Stimulated activated CD4-positive, alpha-beta T cell treated with anti-CD3 and anti-CD28 coated beads, Interleukin-4, amount 100 ng/mL, for 1 hour (primary cell): ENCODE data around the gene COMMD7.
"Not testable (repeated sequence)": the region's sequence is repeated elsewhere in the genome, so short reads cannot be mapped to it uniquely, and the experiment has no call there.

Experiments used
- DNase-seq: peaks from one replicate; pipeline ENCODE4 v3.0.0-alpha.2; 2020

Gene COMMD7

DNA sequence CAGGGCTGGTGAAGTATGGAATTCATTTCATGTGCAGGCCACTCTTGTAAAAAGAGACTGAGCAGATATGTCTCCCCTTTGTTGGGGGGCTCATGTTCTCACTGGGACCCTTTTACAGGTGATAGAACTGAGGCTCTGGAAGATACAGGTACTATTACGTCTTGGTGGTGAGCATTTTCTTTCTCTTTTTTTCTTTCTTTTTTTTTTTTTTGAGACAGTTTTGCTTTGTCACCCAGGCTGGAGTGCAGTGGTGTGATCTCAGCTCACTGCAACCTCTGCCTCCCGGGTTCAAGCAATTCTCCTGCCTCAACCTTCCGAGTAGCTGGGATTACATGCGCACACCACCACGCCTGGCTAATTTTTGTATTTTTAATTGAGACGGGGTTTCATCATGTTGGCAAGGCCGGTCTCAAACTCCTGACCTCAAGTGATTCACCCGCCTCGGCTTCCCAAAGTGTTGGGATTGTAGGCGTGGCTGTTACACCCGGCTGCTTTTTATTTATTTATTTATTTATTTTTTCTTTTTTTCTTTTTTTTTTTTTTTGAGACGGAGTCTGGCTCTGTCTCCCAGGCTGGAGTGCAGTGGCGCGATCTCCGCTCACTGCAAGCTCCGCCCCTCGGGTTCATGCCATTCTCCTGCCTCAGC is 22.1 kb upstream of the COMMD7 start:
- not testable (repeated sequence) for DNase-seq

DNA sequence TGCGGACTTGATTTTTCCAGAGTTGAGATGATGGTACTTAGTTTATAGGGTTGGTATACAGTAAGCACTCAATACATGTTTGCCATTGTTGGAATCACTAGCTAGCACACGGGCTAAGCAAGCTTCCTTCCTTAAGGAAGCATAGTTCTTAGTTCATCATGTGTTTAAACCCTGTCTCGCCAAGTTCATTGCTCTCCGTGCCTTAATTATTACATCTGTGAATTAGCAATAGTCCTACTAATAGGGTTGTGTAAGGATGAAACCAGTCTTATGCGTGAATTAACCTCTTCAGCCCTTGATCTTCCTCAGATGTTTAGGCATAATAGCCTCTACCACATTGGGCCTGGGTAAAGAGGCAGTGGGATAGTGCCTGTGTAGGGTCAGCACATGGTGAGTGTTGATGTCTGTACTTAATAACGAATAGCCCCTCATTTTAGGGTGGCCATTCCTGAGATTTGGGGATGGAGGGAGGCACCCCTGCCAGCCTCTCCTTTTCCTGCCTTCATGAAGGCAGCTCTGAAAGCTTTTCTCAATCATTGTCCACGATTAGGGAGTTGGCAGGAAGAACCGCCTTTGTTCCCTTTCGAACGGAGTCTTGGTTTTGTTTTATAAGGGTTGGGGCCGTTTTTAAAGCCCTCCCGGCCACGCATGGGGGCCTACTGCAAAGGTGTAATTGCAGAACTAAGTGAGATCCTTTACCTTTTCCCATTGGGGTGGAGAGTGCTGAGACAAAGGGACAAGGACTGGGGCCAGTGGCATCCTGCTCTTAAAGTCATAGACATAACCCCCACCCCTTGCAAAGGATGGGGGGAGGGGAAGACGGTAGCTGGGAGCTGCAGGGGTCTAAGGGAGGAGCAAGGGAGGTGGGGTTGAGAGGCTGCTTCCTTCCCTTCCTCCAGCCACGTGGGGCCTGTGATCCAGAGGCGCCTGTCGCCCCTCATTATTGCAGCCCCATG is 21.0 kb upstream of the COMMD7 start:
- DNase-seq = no peak

DNA sequence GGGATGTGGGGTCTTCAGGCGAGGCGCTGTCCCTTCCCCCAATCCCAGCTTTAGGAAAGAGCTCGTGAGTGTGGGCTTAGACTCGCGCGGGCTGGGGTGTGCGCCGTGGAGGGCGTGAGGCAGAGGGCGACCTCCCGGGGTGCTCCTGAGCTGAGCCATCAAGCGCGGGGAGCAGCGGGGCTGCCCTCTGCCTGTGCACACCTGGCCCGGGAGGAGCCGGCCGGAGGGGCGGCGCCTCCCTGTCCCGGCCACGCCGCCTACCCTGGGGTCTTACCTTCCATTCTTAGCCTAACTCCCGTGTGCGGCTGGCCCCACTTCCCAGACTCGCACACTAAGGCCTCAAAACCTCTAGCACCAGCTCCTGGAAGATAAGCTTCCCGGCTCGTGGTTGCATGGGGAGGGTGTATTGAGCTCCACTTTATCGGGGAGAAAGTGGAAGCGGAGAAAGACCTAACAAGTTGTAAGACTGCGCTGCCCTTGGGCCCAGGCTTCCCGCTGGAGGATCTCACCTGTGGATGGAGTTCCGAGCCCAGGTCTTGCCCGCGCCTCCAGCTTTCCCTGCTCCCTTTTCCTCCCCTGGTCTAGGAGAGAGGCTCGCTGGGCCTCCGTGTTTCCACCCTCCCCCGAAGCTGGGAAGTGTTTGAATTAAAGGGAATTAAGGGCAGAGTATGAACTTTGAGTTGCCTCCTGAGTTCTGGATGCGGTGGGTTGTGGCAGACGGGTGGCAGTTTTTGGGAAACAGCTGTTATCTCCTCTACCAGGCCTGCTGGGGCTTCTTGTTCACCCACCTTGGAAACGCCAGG is 20.1 kb upstream of the COMMD7 start:
- DNase-seq = no peak

DNA sequence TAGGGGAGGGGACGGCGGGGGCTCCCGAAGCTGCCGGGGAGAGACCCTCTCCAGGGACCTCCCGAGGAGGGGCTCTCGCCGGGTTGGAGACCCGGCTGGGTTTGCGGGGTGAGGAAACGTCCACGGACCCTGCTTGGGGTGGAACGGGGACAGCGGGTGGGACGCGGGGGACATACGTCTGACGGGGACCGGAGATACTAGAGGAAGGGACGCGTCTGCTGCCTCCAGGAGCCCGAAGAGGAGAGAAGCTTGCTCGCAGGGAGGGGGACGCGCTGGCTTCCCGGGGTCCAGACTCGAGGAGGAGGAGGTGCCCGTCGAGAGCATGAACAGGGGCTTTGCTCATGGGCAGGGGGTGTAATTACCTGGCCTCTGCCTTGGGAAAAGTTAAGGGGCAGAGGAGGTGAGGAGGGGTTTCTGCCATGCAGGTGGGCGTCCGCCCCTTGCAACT is 19.5 kb upstream of the COMMD7 start:
- DNase-seq = no peak

DNA sequence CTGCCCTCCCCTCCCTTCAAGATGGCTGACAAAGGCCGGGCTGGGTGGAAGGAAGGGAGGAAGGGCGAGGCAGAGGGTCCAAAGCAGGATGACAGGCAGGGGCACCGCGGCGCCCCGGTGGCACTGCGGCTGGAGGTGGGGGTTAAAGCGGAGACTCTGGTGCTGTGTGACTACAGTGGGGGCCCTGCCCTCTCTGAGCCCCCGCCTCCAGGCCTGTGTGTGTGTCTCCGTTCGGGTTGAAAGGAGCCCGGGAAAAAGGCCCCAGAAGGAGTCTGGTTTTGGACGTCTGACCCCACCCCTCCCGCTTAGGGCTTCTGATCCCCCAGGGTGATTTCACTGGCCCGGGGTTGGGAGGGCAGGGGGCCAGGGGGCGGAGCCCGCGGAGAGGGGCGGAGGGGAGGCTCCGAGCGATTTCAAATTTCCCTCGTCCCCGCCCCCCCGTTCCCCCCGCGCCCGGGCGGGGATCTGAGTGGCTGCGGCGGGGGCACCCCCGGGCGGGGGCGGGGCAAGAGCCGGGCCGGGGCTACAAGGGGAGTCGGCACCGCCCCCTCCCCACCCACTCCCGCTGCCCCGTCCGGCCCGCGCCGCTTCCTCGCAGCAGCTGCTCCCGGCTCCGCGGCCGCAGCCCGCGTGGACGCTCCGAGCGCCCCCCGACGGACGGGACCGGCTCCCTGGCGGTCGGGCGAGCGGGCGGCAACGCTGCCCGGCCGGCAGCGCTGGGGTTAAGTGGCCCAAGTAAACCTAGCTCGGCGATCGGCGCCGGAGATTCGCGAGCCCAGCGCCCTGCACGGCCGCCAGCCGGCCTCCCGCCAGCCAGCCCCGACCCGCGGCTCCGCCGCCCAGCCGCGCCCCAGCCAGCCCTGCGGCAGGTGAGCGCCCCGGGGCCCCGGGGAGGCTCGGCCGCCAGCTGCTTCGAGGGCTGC is 18.8 kb upstream of the COMMD7 start, which contains the start of gene DNMT3B:
TSS of gene DNMT3B (plus strand) at position 555 of the 923 bp plus-strand sequence. CDS start 17,939 bp downstream, outside the sequence.
- peak; percentile 77 for DNase-seq

DNA sequence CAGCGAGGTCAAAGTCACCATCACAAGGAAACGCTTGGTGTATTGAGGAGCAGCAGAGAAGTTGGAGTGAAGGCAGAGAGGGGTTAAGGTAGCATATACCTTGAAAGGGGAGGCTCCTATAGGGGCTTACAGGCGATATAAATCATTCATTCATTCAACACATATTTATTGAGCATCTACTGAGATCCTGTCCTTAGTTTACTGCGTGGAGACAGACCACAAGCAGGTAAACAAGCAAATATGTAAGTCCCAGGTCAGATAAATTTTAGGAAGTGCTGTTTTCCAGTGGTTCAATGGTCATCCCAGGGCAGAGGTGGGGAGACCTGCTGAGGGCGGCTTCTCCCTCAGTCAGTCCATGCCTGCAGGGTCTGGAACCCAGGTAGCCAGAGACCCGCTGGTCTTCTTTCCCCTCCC is 18.2 kb upstream of the COMMD7 start:
- no peak for DNase-seq

DNA sequence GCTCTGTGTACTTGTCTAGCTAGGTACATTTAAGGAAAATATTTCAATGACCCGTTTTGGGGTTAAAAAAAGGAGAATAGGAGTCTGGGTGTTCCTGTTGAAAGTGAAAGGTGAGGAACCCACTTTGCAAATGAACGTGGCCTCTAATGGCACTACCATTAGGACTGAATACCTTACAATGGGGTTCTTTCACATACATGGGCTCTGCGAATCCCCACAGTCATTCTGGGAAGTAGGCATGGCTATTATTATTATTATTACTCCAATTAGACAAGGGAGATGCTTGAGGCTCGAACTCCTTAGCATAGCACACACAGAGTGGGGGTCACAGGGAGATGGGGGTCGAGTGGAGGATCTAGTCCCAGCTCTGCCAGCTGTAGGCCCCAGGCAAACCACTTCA is 12.9 kb upstream of the COMMD7 start:
- no peak for DNase-seq

DNA sequence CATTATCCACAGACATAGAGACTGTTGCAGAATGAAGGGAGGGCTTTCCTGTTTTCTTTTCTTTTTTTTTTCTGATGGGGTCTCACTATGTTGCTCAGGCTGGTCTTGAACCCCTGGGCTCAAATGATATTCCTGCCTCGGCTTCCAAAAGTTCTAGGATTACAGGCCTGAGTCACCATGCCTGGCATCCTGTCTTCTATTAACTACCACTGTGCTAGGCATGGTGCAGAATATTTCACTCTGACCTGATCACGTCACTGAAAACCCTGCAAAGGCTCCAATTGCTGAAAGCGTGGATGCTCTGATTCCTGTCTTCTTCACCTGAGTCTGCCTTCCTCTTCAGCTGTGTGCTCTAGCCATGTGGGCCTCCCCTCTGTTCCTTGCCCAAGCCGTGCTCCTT is 10.5 kb upstream of the COMMD7 start:
- DNase-seq = no peak

DNA sequence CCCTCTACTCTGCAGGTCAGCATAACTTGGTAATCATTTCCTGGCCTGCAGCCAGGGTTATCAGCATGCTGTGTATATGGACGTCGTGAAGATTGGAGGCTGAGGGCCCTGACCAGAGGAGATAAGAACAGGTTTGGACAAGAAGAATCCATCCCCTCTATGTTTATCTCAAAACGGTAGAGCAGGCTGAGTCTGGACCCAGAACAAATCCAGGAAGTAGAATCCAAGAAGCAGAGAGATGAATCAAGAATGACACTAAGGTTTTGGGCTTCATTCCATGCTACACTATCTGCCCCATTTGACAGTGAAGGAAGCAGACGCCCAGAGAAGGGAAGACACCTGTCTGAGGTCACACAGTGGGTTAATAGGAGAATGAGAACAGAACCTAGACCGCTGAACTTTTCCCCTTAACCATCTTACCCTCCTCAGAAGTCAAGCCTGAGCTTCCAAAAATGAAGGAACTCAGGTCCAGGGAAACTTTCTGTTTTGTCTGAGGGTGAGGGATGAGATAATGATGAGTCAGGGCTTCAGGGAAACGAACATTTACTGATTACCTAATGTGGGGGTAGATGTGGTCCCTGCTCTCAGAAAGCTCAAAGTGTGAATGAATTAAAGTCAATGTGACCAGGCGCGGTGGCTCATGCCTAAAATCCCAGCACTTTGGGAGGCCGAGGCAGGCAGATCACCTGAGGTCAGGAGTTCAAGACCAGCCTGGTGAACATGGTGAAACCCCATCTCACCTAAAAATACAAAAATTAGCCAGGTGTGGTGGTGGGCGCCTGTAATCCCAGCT is 9.4 kb upstream of the COMMD7 start:
- no peak for DNase-seq

DNA sequence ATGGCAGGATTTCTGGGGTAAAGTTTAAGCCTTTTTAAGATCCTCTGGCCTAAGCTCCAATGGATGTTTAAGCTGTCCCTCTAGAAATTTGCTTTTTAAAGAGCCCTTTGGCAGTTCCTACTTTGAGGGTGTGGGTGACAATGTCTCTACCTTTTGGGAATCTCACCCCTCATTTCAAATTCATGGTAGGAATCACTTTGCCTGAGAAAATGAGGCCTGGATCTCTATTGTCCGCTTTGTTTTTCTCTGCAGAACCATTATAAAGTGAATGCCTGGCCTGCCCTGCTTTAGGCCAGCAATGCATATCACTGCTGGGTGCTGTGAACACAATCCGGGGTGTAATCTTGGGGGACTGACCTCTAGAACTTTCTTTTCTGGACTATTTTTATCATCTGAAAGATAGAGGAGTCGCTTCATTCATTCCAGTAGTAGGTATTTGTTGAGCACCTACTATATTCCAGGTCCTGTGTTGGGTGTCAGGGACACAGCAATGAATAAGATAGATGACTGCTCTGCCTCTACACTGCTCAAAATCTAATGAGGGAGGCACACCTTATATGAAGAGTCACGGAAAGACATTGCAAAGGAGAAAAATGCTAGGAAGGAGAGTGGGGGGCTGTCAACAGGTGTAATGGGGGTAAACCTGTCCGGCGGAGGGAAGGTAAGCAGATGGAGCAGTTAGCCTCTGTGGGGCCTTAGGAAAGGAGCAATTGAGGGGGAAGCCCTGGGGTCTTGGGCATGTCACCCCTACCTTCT is 8.6 kb upstream of the COMMD7 start:
- DNase-seq = no peak

DNA sequence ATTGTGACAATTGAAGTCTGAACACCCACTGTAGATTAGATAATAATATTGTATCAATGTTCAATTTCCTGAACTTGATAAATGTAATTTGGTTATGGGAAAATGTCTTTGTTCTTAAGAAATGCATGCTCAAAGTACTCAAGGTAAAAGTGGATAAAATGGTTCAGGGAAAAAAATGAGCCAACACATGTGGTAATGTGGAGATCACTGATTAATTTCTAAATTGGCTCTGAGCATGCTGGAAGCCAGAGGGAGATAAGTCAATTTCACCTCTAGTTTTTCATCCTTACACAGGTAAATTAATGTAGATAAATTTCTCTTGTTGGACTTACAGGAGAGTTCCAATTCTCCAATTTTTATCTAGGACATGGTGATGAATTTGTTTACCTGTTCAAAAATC is 8.0 kb upstream of the COMMD7 start:
- no peak for DNase-seq

DNA sequence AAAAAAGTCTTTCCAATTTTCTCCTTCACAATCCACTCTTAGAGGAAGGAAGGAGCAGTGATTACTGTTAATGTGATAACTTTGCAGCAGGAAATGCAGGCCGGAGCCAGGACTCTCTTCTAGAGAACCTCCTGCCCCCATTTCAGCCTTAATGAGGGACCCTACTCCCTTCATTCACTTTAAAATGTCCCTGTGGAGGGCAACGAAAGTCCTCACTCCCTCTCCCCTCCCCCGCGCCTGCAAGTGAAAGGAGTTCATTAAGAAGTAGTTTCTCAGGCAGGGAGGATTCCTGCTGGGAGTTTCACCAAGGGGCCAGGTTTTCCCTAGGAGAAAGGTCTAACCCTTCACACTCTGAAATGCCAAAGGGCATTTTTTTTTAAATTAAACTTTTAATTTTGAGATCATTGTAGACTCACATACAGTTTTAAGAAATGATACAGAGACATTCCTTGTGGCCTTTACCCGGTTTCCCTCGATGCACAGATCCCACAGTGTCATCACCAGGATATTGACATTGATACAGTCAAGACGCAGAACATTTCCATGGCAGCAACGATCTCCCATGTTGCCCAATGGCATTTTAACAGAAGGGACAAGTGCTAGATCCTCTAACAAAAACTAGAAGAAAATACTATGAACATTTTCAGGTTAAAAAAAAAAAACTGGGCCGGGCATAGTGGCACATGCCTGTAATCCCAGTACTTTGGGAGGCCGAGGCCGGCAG is 6.8 kb upstream of the COMMD7 start:
- no peak for DNase-seq

DNA sequence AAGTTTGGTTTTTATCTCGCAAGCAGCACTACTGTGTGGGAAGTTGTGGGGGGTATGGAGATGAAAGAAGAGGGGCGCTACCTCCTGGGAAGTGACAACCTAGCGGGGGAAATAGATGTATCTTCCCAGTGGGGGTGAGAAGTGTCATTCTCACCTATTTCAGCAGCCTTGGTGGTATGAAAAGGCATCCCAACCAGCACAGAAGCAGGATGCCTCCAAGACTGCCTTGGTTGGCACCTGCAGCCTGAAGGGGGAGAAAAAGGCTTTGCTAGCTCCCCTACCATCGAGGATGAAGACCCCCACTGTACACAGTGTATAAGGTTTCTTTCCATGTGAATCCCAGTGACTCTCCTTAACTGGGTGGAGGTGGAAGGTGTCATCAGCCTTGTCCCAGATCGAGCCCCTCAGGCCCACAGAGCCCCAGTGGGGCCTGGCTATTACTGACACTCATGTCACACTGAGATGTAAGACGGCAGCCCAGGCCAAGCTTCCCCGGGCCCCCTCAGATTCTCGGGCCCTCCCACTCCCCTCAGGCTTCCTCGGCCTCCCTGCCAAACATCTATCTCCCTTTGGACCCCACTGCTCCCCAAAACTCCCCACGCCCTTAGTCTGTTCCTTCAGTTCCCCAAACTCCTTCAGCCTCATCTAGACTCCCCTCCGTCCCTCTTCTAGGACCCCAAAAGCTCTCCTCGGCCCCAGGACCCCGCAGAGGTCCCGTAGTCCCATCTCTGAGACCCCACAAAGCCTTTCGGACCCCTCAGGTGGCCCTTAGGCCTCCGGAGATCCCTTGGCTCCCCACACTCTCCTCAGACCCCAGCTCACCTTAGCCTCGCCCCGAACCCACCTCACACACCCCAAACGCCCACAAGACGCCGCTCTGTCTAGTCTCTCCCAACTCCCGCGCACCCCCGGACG is 688 bp downstream of the COMMD7 start:
- DNase-seq = no peak

DNA sequence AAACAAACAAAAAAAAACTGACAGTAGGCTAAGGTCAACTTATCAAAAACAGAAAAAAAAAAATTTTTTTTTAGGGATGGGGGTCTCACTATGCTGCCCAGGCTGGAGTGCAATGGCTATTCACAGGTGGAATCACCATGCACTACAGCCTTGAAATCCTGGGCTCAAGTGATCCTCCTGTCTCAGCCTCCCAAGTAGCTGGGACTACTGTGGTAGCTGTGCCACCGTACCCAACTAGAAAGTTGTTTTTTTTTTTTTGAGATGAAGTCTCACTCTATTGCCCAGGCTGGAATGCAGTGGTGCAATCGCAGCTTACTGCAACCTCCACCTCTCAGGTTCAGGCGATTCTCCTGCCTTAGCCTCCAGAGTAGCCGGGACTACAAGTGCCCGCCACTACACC is 2.1 kb downstream of the COMMD7 start:
- DNase-seq = no peak

DNA sequence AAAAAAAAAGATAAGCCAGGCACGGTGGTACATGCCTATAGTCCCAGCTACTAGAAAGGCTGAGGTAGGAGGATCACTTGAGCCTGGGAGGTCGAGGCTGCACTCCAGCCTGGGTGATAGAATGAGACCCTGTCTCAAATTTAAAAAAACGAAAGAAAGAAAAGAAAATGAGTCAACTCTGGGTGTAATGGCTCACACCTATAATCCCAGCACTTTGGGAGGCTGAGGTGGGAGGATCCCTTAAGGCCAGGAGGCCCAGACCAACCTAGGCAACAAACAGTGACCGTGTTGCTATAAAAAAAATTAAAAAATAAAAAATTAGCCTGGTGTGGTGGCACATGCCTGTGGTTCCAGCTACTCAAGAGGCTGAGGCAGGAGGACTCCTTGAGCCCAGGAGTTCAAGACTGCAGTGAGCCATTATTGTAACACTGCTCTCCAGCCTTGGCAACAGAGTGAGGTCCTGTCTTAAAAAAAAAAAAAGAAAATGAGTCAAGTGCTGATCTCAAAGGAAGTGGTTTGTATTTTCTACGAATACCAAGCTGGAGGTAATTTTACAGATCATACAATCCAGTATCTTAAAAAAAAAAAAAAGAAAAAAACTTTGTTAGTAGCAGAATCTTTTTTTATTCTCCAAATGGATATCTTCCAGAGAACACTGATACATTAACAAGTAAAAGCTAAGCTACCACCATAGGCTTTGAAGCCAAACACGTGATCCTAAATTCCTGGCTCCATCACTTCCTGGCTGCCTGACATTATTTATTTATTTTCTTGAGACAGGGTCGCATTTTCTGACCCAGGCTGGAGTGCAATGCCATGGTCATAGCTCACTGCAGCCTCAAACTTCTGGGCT is 5.7 kb downstream of the COMMD7 start:
- peak; percentile 10 for DNase-seq

DNA sequence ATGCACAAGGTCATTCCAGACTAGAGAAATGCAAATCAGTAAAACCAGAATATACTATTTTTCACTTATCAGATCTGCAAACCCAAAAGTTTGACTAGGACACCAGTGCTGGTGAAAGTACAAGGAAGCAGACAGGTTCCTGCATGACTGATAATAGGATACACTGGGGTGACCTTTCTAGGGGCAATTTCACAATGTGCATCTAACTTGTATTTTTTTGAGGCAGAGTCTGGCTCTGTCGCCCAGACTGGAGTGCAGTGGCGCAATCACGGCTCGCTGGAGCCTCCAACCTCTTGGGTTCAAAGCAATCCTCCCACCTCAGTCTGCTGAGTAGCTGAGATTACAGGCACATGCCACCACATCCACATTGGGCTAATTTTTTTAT is 11.4 kb downstream of the COMMD7 start:
- no peak for DNase-seq

DNA sequence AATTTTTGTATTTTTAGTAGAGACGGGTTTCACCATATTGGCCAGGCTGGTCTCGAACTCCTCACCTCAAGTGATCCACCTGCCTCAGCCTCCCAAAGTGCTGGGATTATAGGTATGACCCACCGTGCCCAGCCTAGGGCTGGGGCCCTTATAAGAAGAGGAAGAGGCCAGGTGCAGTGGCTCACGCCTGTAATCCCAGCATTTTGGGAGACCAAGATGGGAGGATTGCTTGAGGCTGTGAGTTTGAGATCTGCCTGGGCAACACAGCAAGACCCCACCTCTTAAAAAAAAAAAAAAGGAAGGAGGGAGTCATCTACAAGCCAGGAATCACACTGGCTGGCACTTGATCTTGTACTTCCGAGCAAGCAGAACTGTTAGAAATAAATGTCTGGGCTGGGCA is 13.9 kb downstream of the COMMD7 start:
- not testable (repeated sequence) for DNase-seq

DNA sequence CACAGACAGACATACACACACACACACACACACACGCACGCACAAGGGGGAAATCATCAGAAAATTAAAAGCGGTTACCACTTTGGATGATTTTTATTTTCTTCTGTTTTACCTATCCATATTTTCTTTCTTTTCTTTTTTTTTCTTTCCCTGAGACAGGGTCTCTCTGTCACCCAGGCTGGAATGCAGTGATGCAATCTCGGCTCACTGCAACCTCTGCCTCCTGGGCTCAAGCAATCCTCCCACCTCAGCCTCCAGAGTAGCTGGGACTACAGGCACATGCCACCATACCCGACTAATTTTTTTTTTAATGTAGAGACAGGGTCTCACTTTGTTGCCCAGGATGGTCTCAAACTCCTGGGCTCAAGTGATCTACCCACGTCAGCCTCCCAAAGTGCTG is 14.8 kb downstream of the COMMD7 start:
- not testable (repeated sequence) for DNase-seq
